Glutamatergic neuron (in vitro differentiated cells): ENCODE measurements around the gene ADK. TPM values are rescaled to one million over a fixed set of nuclear protein-coding genes. Genes with fewer than 3 reads are reported as not detected.

ENCODE experiments used
- DNase-seq: peaks from one replicate; pipeline ENCODE4 v3.0.0; 2022
- H3K27ac Mint-ChIP-seq: one replicate; pipeline ENCODE4 v1.8.0; 2020; ENCODE audit warnings: mild to moderate bottlenecking, mixed read lengths, inconsistent platforms; ENCODE audit not compliant: unreplicated experiment
- H3K27me3 Mint-ChIP-seq: one replicate; pipeline ENCODE4 v1.8.0; 2020; ENCODE audit warnings: mild to moderate bottlenecking, moderate library complexity, mixed read lengths, inconsistent platforms; ENCODE audit not compliant: unreplicated experiment
- H3K36me3 Mint-ChIP-seq: one replicate; pipeline ENCODE4 v1.8.0; 2020; ENCODE audit warnings: mild to moderate bottlenecking, mixed read lengths, inconsistent platforms; ENCODE audit not compliant: unreplicated experiment
- H3K4me1 Mint-ChIP-seq: one replicate; pipeline ENCODE4 v1.8.0; 2020; ENCODE audit warnings: mild to moderate bottlenecking, low read depth, mixed read lengths, inconsistent platforms; ENCODE audit not compliant: unreplicated experiment
- H3K4me3 Mint-ChIP-seq: one replicate; pipeline ENCODE4 v1.8.0; 2020; ENCODE audit warnings: mild to moderate bottlenecking, mixed read lengths, inconsistent platforms; ENCODE audit not compliant: unreplicated experiment
- H3K9me3 Mint-ChIP-seq: one replicate; pipeline ENCODE4 v1.8.0; 2020; ENCODE audit warnings: mild to moderate bottlenecking, moderate library complexity, mixed read lengths, inconsistent platforms; ENCODE audit not compliant: unreplicated experiment
- CTCF ChIP-seq: fragments of 200-600 bp; sonication (generic); IDR thresholded peaks from one replicate; pipeline ENCODE4 v1.5.0; 2021; ENCODE audit not compliant: partially characterized antibody, unreplicated experiment
- total RNA-seq: library from RNA; stranded (reverse); fragmentation: NEBNext Ultra II Directional; extraction: Animal tissue kit (Norgen Biotek cat#: 25700); gene quantifications from one replicate; pipeline ENCODE4 v1.2.1, GENCODE V29; 2021; ENCODE audit not compliant: unreplicated experiment

ADK gene
- total RNA-seq, 1 donor from 2014 or later = 16.4 TPM

GRCh38 chr10:74511051-74511450 lies 360.0 kb downstream of the ADK start:
- Mint-ChIP-seq H3K9me3 (peaks cover 17% of the 10 kb centered on the region), H3K36me3 (peaks cover 54% of the 10 kb centered on the region), H3K27ac (no peak overlapping the region)

GRCh38 chr10:74514322-74514721 lies 363.3 kb downstream of the ADK start:
- no peak for DNase-seq
- H3K27me3 Mint-ChIP-seq = peaks cover 4% of the 10 kb centered on the region
- no peak for TF ChIP-seq CTCF
- H3K4me1 Mint-ChIP-seq = no peaks in the 10 kb centered on the region
- no peak overlapping the region for H3K27ac Mint-ChIP-seq
- no peak overlapping the region for H3K4me3 Mint-ChIP-seq
- peaks cover 19% of the 10 kb centered on the region for H3K9me3 Mint-ChIP-seq
- peaks cover 61% of the 10 kb centered on the region for H3K36me3 Mint-ChIP-seq

More at GRCh38 chr10:74511051-74511450, 360.0 kb downstream of the ADK start:
- Mint-ChIP-seq H3K4me3 (no peak overlapping the region), H3K4me1 (no peaks in the 10 kb centered on the region), H3K27me3 (peaks cover 4% of the 10 kb centered on the region)
- no peak for TF ChIP-seq CTCF
- no peak for DNase-seq

GRCh38 chr10:74518061-74518460 lies 367.0 kb downstream of the ADK start:
- Mint-ChIP-seq H3K27me3 (no peaks in the 10 kb centered on the region), H3K36me3 (peaks cover 35% of the 10 kb centered on the region), H3K27ac (no peak overlapping the region), H3K9me3 (peaks cover 13% of the 10 kb centered on the region), H3K4me3 (no peak overlapping the region), H3K4me1 (no peaks in the 10 kb centered on the region)
- no peak for DNase-seq
- no peak for TF ChIP-seq CTCF

- TF ChIP-seq CTCF = no peak
- no peak overlapping the region for H3K27ac Mint-ChIP-seq
- no peaks in the 10 kb centered on the region for H3K4me1 Mint-ChIP-seq
- no peaks in the 10 kb centered on the region for H3K27me3 Mint-ChIP-seq
- no peaks in the 10 kb centered on the region for H3K9me3 Mint-ChIP-seq
- no peak for DNase-seq
- no peak overlapping the region for H3K4me3 Mint-ChIP-seq
- H3K36me3 Mint-ChIP-seq = peaks cover 5% of the 10 kb centered on the region
These were observed 370.5 kb downstream of the ADK start for GRCh38 chr10:74521526-74521925.

GRCh38 chr10:74523199-74523598 lies 372.2 kb downstream of the ADK start:
- Mint-ChIP-seq H3K27me3 (no peaks in the 10 kb centered on the region), H3K27ac (no peak overlapping the region), H3K4me3 (no peak overlapping the region), H3K36me3 (no peaks in the 10 kb centered on the region), H3K4me1 (no peaks in the 10 kb centered on the region), H3K9me3 (no peaks in the 10 kb centered on the region)
- no peak for DNase-seq
- no peak for TF ChIP-seq CTCF
